Inflammatory macrophage treated with lipopolysaccharide for 4 hours (primary cell): Measurements from ENCODE around the gene RABGAP1L.
"Not testable (repeated sequence)": the region's sequence is repeated elsewhere in the genome, so short reads cannot be mapped to it uniquely, and the experiment has no call there.

ENCODE experiments used
- DNase-seq: peaks from one replicate; pipeline ENCODE4 v3.0.0-alpha.2; 2020

The RABGAP1L gene

GRCh38 chr1:174397261-174397660, 237.9 kb downstream of the RABGAP1L start:
- no peak for DNase-seq

GRCh38 chr1:174398246-174398645, 238.9 kb downstream of the RABGAP1L start:
- DNase-seq = no peak

- no peak for DNase-seq
Observed at GRCh38 chr1:174399211-174399610, 239.9 kb downstream of the RABGAP1L start.

GRCh38 chr1:174401075-174401474, 241.8 kb downstream of the RABGAP1L start:
- DNase-seq = no peak

- no peak for DNase-seq
Observed at GRCh38 chr1:174405219-174405618, 245.9 kb downstream of the RABGAP1L start.

GRCh38 chr1:174406421-174406820, 247.1 kb downstream of the RABGAP1L start:
- DNase-seq = no peak

- no peak for DNase-seq
Observed at GRCh38 chr1:174407665-174408064, 248.3 kb downstream of the RABGAP1L start.

- no peak for DNase-seq
Observed at GRCh38 chr1:174408146-174408545, 248.8 kb downstream of the RABGAP1L start.

- not testable (repeated sequence) for DNase-seq
Observed at GRCh38 chr1:174409801-174410200, 250.5 kb downstream of the RABGAP1L start.

- DNase-seq = no peak
Observed at GRCh38 chr1:174413632-174414031, 254.3 kb downstream of the RABGAP1L start.

- DNase-seq = peak; percentile 30
Observed at GRCh38 chr1:174414203-174414602, 254.9 kb downstream of the RABGAP1L start.

- no peak for DNase-seq
Observed at GRCh38 chr1:174415506-174415905, 256.2 kb downstream of the RABGAP1L start.

- no peak for DNase-seq
Observed at GRCh38 chr1:174417921-174418320, 258.6 kb downstream of the RABGAP1L start.

- DNase-seq = no peak
Observed at GRCh38 chr1:174425121-174425520, 265.8 kb downstream of the RABGAP1L start.

GRCh38 chr1:174426153-174426552, 266.8 kb downstream of the RABGAP1L start:
- no peak for DNase-seq

GRCh38 chr1:174428033-174428432, 268.7 kb downstream of the RABGAP1L start:
- DNase-seq = no peak

- no peak for DNase-seq
Observed at GRCh38 chr1:174428739-174429138, 269.4 kb downstream of the RABGAP1L start.

GRCh38 chr1:174433451-174433850, 274.1 kb downstream of the RABGAP1L start:
- DNase-seq = no peak

GRCh38 chr1:174445351-174445750, 286.0 kb downstream of the RABGAP1L start:
- DNase-seq = no peak

- no peak for DNase-seq
Observed at GRCh38 chr1:174445817-174446216, 286.5 kb downstream of the RABGAP1L start.

GRCh38 chr1:174447866-174448530, 288.7 kb downstream of the RABGAP1L start, which contains the start of gene GPR52:
TSS of gene GPR52 (plus strand) at chr1:174447964. CDS start at chr1:174448112, 148 bp downstream.
- DNase-seq = no peak

- no peak for DNase-seq
Observed at GRCh38 chr1:174448531-174448883, 289.2 kb downstream of the RABGAP1L start.

- DNase-seq = no peak
Observed at GRCh38 chr1:174448974-174449373, 289.7 kb downstream of the RABGAP1L start.

- no peak for DNase-seq
Observed at GRCh38 chr1:174451408-174451807, 292.1 kb downstream of the RABGAP1L start.

- no peak for DNase-seq
Observed at GRCh38 chr1:174465855-174466254, 306.5 kb downstream of the RABGAP1L start.
